ENCODE measurements around the gene FAM149B1.
"Not testable (repeated sequence)": the region's sequence is repeated elsewhere in the genome, so short reads cannot be mapped to it uniquely, and the experiment has no call there.

FAM149B1 gene

DNA sequence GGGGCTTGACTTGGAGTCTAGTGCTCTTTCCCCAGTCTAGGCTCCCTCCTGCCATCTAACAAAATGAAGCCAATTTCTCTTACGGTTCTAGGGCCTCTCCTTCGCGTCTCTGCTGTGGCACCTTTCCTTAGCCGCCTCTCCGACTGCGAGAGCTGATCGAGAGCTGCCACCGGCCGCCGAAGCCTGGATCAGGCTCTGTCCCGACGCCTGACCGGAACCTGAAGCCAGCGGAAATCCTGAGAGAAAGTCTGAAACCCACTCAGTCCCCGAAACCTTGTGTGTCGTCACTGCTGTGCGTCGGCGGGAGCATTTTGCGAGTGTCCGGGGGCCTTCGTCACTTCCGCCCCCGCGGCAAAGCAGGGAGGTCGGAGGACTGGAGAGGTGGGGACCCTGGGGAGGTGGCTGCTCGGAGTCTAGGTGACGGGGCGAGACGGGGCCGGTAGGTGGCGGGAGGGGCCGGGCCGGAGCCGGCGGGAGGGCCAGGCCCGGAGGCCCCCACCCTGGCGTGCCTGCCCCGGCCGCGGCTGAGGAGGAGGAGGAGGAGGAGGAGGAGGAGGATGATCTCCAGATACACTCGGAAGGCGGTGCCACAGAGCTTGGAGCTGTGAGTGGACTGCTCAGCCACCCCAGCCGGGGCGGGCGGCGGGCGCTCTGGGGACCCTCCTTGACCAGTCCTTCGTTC, at the start of gene FAM149B1, which contains the start of gene ECD:
Gene FAM149B1, plus strand, starts transcription at position 337 of the 682 bp plus-strand sequence. Its CDS starts 221 bp downstream, at position 558.
Gene ECD, minus strand, starts transcription at position 226 of the 682 bp plus-strand sequence. CDS start 4,071 bp downstream, outside the sequence.
- H3K4me1 Mint-ChIP-seq = peaks cover 42% of the 10 kb centered on the region
- H3K27ac Mint-ChIP-seq = peak within 1 kb of the TSS; percentile 98
- ATAC-seq (peak; percentile 98), DNase-seq (ENCODE audit: low spot score in 2 of 2) (peak; percentile 89 to 96)
- peak within 1 kb of the TSS; percentile 99 for H3K4me3 Mint-ChIP-seq
- H3K36me3 Mint-ChIP-seq = peaks cover 50% of the 10 kb centered on the region
- no peaks in the 10 kb centered on the region for H3K9me3 Mint-ChIP-seq

DNA sequence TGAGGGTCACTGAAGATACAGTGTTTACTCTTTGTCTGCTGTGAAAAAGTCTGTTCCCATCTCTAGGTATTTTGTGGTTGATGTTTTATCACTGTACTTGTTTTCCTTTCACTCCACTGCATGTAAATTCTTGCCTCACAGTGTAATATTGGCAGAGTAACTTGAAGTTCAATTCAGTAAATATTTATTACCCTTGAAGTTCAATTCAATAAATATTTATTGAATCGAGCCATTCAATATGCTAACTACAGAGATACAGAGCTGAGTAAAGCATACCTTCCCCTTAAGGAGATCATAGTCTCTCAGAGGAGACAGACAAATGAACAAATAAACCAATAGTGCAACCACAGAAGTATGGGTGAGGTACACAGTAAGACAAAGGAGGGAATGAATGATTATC, 48.5 kb upstream of the FAM149B1 start:
- Mint-ChIP-seq H3K9me3 (no peaks in the 10 kb centered on the region), H3K4me3 (no peak overlapping the region), H3K4me1 (no peaks in the 10 kb centered on the region), H3K36me3 (peaks cover 27% of the 10 kb centered on the region), H3K27ac (peak overlapping the region; percentile 11)
- no peak for ATAC-seq
- no peak for DNase-seq (ENCODE audit: low spot score in 2 of 2)

DNA sequence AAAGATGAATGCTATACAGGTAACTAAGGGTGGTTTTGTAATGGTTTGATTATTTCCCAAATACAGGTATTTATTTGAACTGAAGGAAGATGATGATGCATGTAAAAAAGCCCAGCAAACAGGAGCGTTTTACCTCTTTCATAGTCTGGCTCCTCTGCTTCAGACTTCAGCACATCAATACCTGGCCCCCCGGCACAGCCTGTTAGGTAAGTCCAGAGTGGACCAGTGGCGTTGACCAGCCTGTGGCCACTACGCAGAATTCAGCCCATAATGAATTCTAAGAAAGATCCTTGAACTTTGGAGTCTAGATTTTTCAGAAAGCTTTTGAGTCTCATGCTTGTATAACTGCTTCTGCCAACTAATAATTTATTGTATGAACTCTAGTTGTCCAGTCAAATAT, 48.0 kb upstream of the FAM149B1 start:
- Mint-ChIP-seq H3K4me3 (no peak overlapping the region), H3K4me1 (no peaks in the 10 kb centered on the region), H3K27ac (peak overlapping the region; percentile 11), H3K9me3 (no peaks in the 10 kb centered on the region), H3K36me3 (peaks cover 24% of the 10 kb centered on the region)
- DNase-seq (ENCODE audit: low spot score in 2 of 2) (no peak), ATAC-seq (no peak)

DNA sequence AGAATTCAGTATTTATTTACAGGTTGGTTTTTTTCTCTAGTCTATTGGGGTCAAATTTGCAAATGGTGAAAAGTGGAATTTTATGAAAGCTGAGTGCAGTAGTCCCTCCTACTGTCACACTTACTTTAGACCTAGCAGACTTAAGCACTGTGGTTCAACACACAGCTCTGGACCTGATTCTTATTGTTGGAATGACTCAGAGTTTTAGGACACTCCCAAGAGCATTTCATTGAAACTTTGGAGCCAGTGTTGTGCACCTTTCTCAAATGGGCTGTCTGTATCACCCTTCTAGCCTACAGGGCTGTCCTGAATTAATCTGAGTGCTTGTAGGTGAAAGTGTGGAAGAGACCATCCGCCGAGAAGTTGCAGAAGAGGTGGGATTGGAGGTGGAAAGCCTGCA, 41.6 kb upstream of the FAM149B1 start:
- DNase-seq (ENCODE audit: low spot score in 2 of 2) (no peak), ATAC-seq (no peak)
- Mint-ChIP-seq H3K27ac (peak overlapping the region; percentile 56), H3K4me3 (no peak overlapping the region), H3K9me3 (no peaks in the 10 kb centered on the region), H3K4me1 (no peaks in the 10 kb centered on the region), H3K36me3 (peaks cover 59% of the 10 kb centered on the region)

DNA sequence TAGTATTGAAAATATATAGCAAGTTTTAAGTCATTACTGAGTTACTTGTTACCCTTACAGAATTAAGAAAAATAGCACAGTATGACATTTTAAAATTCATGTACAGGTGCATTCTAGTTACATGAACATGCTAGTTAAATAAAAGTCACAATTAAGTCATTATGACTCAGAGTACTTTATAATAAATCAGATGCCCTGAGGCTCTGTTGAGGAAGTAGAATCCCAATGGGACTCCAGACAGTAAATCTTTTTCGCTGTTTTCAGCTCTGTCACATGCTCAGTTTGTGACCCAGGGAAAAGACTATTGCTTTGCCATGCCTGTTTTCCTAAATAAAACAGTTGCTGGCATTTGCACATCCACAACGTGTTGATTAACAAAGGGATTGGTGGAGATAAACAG, 36.6 kb upstream of the FAM149B1 start:
- ATAC-seq = no peak
- H3K4me3 Mint-ChIP-seq = no peak overlapping the region
- H3K9me3 Mint-ChIP-seq = no peaks in the 10 kb centered on the region
- H3K4me1 Mint-ChIP-seq = no peaks in the 10 kb centered on the region
- no peak for DNase-seq (ENCODE audit: low spot score in 2 of 2)
- H3K36me3 Mint-ChIP-seq = peaks cover 91% of the 10 kb centered on the region
- peak overlapping the region; percentile 58 for H3K27ac Mint-ChIP-seq

DNA sequence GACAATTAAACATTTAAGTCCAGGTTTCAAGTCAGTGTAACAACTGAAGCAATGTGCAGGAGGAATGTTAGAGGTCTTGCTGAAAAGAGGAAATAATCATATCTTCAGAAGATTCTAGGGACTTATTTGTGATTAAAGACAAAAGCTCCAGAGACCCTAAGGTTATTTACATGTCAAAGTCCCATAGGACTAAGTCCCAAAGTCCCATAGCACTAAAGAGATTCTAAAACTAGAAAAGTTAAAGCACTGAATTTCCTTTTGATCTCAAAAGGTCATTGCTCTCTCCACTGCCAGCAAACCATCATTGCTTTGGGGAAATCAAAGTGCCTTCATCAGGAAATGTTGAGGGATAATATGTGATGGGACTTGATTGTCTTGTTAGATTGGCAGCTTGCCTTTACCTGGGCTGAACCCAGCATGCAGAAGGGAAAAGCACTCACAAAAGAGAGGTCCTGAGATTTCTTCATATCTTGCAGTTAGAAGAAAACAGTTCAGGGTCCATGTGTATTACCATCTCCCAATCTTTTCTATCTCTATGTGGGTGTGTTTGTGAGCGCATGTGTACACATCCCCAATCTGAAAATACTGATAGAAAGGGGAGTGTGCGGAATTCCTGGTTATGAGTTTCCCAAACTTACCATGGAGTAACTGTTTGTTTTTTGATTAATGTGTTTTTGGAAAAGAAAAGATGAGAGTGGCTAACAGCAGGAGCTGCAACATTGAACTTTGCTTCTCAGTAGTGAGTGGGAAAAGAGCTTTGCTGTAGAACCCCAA, 35.8 kb upstream of the FAM149B1 start:
- Mint-ChIP-seq H3K27ac (peak overlapping the region; percentile 58), H3K4me3 (no peak overlapping the region), H3K4me1 (no peaks in the 10 kb centered on the region), H3K9me3 (no peaks in the 10 kb centered on the region), H3K36me3 (peaks cover 97% of the 10 kb centered on the region)
- DNase-seq (ENCODE audit: low spot score in 2 of 2) (no peak), ATAC-seq (no peak)

DNA sequence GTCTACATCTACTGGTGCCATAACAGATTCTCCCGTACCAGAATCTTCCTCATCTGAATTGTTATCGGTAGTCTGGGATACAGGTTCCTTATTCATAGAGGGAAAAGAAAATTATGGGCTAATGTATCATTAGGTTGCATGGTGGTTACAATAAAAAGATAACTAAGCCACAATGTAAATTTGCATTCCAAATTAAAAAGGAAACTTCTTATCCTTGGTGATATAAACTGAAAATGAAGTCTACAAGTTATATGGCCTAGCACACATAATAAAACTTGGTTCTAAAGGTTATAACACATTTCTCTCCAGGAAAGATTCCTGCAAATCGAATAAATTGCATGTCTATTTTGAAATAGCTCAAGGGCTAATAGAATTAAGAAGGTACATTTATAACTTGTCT, 33.2 kb upstream of the FAM149B1 start:
- Mint-ChIP-seq H3K27ac (no peak overlapping the region), H3K4me1 (no peaks in the 10 kb centered on the region), H3K9me3 (no peaks in the 10 kb centered on the region), H3K36me3 (peaks cover 100% of the 10 kb centered on the region), H3K4me3 (no peak overlapping the region)
- ATAC-seq (no peak), DNase-seq (ENCODE audit: low spot score in 2 of 2) (no peak)

DNA sequence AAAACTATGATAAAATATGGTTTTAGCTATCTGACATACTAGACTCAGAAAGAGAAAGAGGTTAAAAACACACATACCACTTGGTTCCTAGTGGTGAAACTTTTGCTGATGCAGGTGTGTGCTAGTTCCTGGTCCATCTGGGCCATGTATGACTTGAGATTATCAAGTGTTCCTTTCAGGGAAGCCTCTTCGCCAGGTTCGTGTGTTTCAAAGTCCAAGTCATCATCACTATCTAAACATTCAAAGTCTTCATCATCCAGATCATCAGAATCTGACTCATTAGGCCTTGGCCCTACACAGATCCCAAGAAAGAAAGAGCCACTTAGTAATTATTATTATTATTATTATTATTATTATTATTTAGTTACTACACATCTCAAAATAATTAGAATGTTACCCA, 31.3 kb upstream of the FAM149B1 start:
- Mint-ChIP-seq H3K36me3 (peaks cover 100% of the 10 kb centered on the region), H3K9me3 (no peaks in the 10 kb centered on the region)

DNA sequence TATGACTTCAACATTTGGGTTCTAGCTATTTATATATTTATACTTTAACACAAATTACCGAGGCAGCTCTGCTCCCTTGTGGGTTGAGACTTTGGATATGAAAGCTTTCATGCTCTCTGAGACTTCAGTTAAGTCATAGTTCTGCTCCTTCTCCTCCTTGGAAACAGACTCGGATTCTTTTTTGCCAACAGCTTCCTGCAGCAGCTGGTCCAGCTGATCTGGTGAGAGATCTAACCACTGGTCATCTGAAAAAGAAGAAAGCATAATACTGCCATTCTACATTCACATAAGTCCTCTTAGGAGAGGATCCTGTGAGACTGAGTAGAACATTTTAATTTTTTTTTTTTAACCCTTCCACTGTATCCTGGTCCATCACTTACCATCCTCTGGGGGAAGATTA, 28.7 kb upstream of the FAM149B1 start:
- Mint-ChIP-seq H3K9me3 (no peaks in the 10 kb centered on the region), H3K27ac (no peak overlapping the region), H3K4me3 (no peak overlapping the region), H3K36me3 (peaks cover 100% of the 10 kb centered on the region), H3K4me1 (no peaks in the 10 kb centered on the region)
- no peak for ATAC-seq
- no peak for DNase-seq (ENCODE audit: low spot score in 2 of 2)

More for the DNA sequence above, 31.3 kb upstream of the FAM149B1 start:
- H3K4me3 Mint-ChIP-seq = no peak overlapping the region
- H3K27ac Mint-ChIP-seq = no peak overlapping the region
- DNase-seq (ENCODE audit: low spot score in 2 of 2) = no peak
- no peak for ATAC-seq
- no peaks in the 10 kb centered on the region for H3K4me1 Mint-ChIP-seq

DNA sequence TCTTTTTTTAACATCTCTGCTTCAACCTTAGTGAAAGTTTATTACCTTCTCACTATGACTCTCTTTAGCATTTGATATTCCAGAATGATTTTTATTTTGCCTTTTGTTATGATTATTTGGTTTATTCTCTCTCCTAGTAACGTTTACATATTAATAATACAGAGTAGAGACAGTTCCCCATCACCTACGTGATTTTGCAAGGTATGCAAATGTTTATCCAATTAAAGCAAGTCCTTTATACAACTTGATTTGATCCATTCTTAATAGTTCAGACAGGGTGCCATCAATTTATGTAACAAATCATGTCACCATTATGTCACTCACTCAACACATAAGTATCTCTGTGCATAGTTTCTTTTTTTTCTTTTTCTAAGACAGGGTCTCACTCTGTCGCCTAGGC, 26.3 kb upstream of the FAM149B1 start:
- no peak for ATAC-seq
- Mint-ChIP-seq H3K4me3 (no peak overlapping the region), H3K9me3 (no peaks in the 10 kb centered on the region), H3K4me1 (no peaks in the 10 kb centered on the region), H3K27ac (no peak overlapping the region), H3K36me3 (peaks cover 100% of the 10 kb centered on the region)
- no peak for DNase-seq (ENCODE audit: low spot score in 2 of 2)

DNA sequence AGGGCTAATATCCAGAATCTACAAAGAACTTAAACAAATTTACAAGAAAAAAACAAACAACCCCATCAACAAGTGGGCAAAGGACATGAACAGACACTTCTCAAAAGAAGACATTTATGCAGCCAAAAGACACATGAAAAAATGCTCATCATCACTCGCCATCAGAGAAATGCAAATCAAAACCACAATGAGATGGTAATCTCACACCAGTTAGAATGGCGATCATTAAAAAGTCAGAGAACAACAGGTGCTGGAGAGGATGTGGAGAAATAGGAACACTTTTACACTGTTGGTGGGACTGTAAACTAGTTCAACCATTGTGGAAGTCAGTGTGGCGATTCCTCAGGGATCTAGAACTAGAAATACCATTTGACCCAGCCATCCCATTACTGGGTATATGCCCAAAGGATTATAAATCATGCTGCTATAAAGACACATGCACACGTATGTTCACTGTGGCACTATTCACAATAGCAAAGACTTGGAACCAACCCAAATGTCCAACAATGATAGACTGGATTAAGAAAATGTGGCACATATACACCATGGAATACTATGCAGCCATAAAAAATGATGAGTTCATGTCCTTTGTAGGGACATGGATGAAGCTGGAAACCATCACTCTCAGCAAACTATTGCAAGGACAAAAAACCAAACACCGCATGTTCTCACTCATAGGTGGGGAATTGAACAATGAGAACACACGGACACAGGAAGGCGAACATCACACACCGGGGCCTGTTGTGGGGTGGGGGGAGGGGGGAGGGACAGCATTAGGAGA, 17.1 kb upstream of the FAM149B1 start:
- H3K36me3 Mint-ChIP-seq = peaks cover 100% of the 10 kb centered on the region
- H3K4me1 Mint-ChIP-seq = not testable (repeated sequence)

DNA sequence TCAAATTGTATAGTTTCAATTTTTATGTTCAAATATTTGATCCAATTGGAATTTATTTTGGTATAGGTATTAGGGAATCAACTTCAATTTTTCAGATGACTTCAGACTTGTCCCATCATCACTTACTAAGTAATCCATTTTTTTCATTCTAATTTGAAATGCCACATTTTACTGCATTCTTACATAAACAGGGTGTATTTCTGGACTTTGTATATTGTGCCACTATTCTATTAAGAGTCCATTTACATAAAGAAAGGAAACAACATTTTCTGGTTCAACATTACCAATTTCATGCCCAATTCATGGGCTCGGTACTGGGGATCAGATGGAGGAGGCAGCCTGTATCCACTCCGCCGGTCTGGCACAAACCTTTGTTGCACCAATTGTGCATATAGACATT, 15.9 kb upstream of the FAM149B1 start:
- peaks cover 100% of the 10 kb centered on the region for H3K36me3 Mint-ChIP-seq
- DNase-seq (ENCODE audit: low spot score in 2 of 2) (no peak), ATAC-seq (no peak)
- no peaks in the 10 kb centered on the region for H3K4me1 Mint-ChIP-seq
- no peak overlapping the region for H3K27ac Mint-ChIP-seq
- no peaks in the 10 kb centered on the region for H3K9me3 Mint-ChIP-seq
- H3K4me3 Mint-ChIP-seq = no peak overlapping the region

More for the DNA sequence above, 17.1 kb upstream of the FAM149B1 start:
- not testable (repeated sequence) for H3K27ac Mint-ChIP-seq; H3K4me3 Mint-ChIP-seq; ATAC-seq; DNase-seq (ENCODE audit: low spot score in 2 of 2); H3K9me3 Mint-ChIP-seq

DNA sequence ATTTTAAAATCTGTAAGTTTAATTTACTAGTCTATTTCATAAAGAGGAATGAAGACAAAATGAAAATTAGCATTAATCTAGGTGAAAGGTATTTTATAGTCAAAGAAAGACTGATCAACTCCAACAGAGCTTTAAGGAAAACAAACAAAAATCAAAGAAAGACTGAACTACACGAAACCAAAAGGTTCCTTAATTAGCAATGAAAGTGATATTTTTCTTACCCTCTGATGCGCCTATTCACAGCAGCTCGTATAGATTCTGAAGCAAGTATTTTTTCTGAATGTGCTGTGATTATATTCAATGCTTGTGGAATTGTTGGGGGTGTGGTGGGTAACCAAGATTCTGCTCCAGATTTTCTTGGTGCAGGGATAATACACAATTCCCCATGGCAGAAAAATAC, 11.9 kb upstream of the FAM149B1 start:
- Mint-ChIP-seq H3K4me3 (no peak overlapping the region), H3K36me3 (peaks cover 100% of the 10 kb centered on the region), H3K9me3 (no peaks in the 10 kb centered on the region), H3K27ac (no peak overlapping the region), H3K4me1 (peaks cover 8% of the 10 kb centered on the region)
- DNase-seq (ENCODE audit: low spot score in 2 of 2) (no peak), ATAC-seq (no peak)

DNA sequence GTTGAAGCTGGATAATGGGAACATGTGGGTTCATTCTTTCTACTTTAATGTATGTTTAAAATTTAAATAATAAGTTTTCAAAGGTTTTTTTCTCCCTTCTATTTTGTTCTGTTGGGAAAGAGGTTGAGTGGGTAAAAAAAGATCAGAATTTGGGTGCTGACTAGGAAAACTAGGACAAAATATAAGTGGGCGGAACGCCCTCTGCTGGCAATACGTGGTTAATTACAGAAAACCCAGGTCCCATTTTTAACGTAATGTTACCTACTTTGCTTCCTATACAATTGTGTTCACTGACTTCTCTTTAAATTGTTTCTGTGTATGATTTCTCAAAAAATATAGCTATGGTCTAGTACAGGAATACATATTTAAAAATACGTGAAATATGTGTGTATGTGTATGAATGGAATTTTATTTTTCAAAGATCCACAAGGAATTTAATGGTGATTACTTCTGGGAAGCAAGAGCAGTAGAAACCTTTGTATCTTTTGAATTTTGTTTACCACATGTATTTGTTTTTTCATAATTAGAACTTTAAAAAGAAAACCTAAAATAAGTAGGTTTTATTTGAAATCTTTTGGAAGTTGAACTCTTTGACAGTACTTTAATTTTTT, 8.8 kb upstream of the FAM149B1 start:
- DNase-seq (ENCODE audit: low spot score in 2 of 2) (peak in 1 of 2 donors; percentile 32), ATAC-seq (no peak)
- Mint-ChIP-seq H3K27ac (no peak overlapping the region), H3K4me1 (peaks cover 35% of the 10 kb centered on the region), H3K4me3 (no peak overlapping the region), H3K9me3 (no peaks in the 10 kb centered on the region), H3K36me3 (peaks cover 100% of the 10 kb centered on the region)

DNA sequence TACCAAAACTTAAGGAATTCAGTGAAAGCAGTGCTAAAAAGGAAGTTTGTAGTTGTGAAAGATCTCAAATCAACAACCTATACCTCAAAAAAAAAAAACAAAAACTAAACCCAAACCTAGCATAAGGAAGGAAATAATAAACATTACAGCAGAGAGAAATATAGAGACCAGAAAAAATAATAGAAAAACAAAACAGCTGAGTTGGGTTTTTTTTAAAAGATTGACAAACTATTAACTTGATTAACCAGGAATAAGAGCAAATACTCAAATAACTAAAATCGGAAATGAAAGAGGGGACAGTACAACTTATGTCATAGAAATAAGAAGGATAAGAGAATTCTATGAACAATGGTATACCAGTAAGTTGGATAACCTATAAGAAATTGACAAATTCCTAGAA, 6.8 kb upstream of the FAM149B1 start:
- ATAC-seq (no peak), DNase-seq (ENCODE audit: low spot score in 2 of 2) (no peak)
- Mint-ChIP-seq H3K9me3 (no peaks in the 10 kb centered on the region), H3K4me1 (peaks cover 50% of the 10 kb centered on the region), H3K4me3 (no peak overlapping the region), H3K36me3 (peaks cover 96% of the 10 kb centered on the region), H3K27ac (peak overlapping the region; percentile 15)

Measured in stimulated activated effector memory CD8-positive, alpha-beta T cell treated with anti-CD3 and anti-CD28 coated beads, Interleukin-12 subunit alpha, Interleukin-12 subunit beta, amount 100 ng/mL, for 72 hours (primary cell).